Measurements from ENCODE around the gene GORASP1. TPM values are rescaled to one million over a fixed set of nuclear protein-coding genes. Genes with fewer than 3 reads are reported as not detected.

The GORASP1 gene
- total and polyA plus RNA-seq, 2 of the 8 experiments (the other 6 are each of a cell fraction or from before 2014, with no cell fraction given), result 33.4 to 33.5 TPM

DNA sequence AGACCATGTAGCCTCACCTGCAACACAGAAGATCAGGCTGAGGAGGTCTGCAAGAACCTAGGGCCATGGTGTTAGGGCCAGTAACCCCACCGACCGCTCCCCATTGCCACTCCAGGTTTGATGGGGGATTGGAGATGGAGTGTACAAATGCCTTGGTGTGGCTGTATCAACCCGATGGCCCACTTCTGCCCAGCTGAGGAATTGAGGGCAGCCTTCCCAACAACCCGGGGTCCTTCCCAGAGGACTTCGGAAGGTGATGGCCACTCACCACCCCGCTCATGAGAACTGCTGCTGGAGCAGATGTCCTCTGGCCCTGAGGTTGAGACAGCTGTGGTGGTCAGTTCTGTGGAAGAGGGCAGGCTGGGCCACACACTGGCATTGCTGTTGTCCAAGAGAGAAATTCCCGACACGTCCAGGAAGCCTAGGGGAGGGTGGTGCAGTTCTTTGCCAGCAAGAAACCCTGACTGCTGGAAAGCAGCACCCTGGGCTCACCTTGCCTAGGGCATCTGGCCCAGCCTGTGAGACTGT, 8.9 kb downstream of the GORASP1 start (continued):
- TF ChIP-seq CTBP2 (IDR thresholded peaks at IDR 0.05; ENCODE audit: borderline replicate concordance, insufficient read depth, insufficient read length, low read length) (no peak), SP4 (IDR thresholded peaks at IDR 0.05; ENCODE audit: low read length) (no peak), POLR2A (IDR thresholded peaks at IDR 0.05; ENCODE audit: control extremely low read depth in 1 of 2, low read depth in 2 of 2, low read length in 2 of 2) (no peak), SIN3A (conservative IDR thresholded peaks at IDR 0.05 in 1 of 2, IDR thresholded peaks at IDR 0.05 in 1 of 2; ENCODE audit: low read depth in 1 of 2, low read length in 2 of 2) (no peak), BCL11A (IDR thresholded peaks at IDR 0.05; ENCODE audit: low read depth in 2 of 2, low read length in 2 of 2) (no peak), BRCA1 (IDR thresholded peaks at IDR 0.05; ENCODE audit: low read depth, low read length) (no peak)
- TF ChIP-seq, protein P1, sequence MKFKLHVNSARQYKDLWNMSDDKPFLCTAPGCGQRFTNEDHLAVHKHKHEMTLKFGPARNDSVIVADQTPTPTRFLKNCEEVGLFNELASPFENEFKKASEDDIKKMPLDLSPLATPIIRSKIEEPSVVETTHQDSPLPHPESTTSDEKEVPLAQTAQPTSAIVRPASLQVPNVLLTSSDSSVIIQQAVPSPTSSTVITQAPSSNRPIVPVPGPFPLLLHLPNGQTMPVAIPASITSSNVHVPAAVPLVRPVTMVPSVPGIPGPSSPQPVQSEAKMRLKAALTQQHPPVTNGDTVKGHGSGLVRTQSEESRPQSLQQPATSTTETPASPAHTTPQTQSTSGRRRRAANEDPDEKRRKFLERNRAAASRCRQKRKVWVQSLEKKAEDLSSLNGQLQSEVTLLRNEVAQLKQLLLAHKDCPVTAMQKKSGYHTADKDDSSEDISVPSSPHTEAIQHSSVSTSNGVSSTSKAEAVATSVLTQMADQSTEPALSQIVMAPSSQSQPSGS (IDR thresholded peaks at IDR 0.05; ENCODE audit: low read length), result no peak

Data from H1 (cell line).